Measurements from ENCODE around the gene HOXC6. TPM values are rescaled to one million over a fixed set of nuclear protein-coding genes. Genes with fewer than 3 reads are reported as not detected.

Gene HOXC6
- total and polyA plus RNA-seq, 2 of the 13 experiments (the other 11 are each of a cell fraction or from before 2014, with no cell fraction given) = not detected

- TF ChIP-seq KIAA2018 (CRISPR knock-in tag; IDR thresholded peaks at IDR 0.05; ENCODE audit: borderline replicate concordance) (no peak), ZBTB37 (CRISPR knock-in tag; IDR thresholded peaks at IDR 0.05) (no peak), ZNF543 (CRISPR knock-in tag; IDR thresholded peaks at IDR 0.05) (no peak), ZNF414 (CRISPR knock-in tag; IDR thresholded peaks at IDR 0.05) (no peak), HOMEZ (CRISPR knock-in tag; IDR thresholded peaks at IDR 0.05; ENCODE audit: low read depth) (no peak), ZNF773 (CRISPR knock-in tag; IDR thresholded peaks at IDR 0.05; ENCODE audit: borderline replicate concordance) (no peak), MTA1 (CRISPR knock-in tag; IDR thresholded peaks at IDR 0.05; ENCODE audit: borderline replicate concordance) (no peak)
Observed at GRCh38 chr12:54035568-54036264, 7.5 kb downstream of the HOXC6 start (continued).

Measured in HepG2 (cell line).